Medulla oblongata (tissue), 1 donor: Measurements from ENCODE around the gene THRA.
"Not testable (repeated sequence)": the region's sequence is repeated elsewhere in the genome, so short reads cannot be mapped to it uniquely, and the experiment has no call there.

Experiments
- DNase-seq: peaks from one replicate; pipeline ENCODE4 v3.0.0-alpha.2; 2015; ENCODE audit errors: extremely low spot score

The THRA gene

DNA sequence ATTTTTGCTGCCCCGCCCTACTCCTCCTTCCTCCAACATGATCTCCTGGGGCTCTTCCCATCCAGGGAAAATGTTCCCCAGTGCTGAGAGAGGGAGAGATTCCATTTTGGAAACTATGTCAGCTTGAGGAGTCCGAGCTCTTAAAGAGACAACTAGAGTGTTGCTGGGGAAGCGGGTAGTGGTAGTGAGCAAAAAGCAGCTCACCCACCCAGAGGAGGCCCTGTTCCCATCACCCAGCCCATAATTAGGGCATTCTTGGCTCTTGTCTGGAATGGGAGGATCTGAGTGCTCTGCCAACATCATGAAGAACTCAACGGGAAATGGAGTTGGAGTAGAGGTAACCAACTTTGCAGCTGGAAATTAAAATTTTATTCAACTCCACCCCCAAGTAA lies 49.9 kb downstream of the THRA start:
- DNase-seq = no peak

- DNase-seq = peak; percentile 98
Observed at GRCh38 chr17:40113110-40113906, 50.5 kb downstream of the THRA start.

GRCh38 chr17:40113907-40114245 lies 51.1 kb downstream of the THRA start:
- DNase-seq = no peak

- no peak for DNase-seq
Observed at GRCh38 chr17:40115101-40115436, 52.3 kb downstream of the THRA start.

GRCh38 chr17:40121181-40122135 lies 58.7 kb downstream of the THRA start, which contains the start of gene MSL1:
TSS of gene MSL1 (plus strand) at chr17:40121971. CDS start at chr17:40122613, 642 bp downstream.
- DNase-seq = peak; percentile 85

DNA sequence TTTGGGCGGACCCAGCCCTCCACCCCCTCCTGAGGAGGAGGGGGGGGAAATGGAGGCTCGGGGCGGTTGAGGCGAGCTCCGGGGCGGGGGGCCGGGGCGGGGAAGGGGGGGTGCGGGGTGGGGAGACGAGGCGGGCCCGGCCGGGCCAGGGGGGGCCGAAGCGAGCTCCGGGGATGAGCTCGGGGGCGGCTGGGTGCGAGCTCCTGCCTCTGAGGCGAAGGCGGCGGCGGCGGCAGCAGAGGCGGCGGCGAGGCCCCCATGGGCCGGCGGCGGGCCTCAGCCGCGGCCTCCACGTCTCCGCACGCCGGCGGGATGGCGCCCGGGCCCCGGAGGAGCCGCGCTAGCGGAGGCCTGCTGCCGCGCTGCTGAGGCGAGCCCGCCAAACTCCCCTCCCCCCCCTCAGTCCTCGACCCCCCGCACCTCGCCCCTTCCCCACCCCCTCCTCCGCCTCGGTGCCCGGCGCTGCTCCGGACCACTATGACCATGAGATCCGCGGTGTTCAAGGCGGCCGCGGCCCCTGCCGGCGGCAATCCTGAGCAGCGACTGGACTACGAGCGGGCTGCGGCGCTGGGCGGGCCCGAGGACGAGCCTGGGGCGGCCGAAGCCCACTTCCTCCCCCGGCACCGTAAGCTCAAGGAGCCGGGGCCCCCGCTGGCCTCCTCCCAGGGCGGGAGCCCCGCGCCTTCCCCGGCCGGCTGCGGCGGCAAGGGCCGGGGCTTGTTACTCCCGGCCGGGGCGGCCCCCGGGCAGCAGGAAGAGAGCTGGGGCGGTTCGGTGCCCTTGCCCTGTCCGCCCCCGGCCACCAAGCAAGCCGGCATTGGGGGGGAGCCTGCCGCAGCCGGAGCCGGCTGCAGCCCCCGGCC lies 59.6 kb downstream of the THRA start:
- no peak for DNase-seq

- DNase-seq = no peak
Observed at GRCh38 chr17:40122999-40123810, 60.4 kb downstream of the THRA start.

DNA sequence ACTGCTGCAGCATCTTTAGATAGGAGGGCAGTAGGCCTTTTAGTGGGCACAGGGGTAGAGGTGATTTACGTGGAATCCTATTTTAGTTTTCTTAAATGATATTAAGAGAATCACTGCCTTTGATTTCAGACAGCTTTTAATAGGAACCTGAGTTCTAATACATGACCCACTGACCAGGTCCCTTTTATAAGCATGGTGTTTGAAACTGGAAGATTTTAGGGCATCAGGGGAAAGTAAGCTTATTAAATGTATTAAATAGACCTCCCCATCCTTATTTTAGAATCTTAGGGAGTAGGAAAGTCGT lies 61.0 kb downstream of the THRA start:
- no peak for DNase-seq

DNA sequence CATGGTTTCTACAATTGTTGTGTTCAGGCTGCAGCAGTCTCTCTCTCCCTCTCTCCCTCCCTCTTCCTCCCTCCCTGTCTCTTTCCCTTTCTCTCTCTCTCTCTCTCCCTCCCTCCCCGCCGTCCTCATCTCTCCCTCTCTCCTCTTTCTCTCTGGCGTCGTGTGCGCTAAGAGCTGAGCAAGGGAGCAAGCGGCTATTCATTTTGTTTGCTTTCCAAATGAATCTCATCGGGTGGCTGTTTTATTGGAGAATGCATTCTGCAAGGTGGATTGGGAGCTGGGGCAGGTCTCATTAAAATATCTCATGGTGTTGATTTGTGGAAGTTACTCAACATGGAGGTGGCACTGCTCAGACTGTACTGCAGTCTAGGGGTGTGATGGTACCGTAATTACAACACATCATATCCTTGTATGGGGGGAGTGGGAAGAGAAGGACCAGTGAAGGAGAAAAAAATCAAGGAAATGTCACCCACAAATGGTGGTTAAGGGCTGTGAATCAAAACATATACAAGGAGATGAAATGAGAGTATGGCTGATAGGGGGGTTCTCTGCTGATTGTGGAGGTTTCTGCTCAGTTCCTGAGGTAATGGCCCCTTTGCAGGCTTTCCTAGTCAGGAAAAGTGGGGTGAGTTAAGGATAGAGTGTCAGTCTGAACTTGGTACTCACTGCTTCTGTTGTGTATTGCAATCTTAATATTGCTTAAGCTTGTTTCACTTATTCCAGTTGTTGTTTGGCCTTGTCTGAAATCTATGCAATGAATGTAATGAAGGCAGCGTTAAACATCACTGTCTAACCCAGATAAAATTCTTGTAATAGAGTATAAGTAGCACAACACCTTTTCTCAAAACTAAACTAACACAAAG lies 61.7 kb downstream of the THRA start:
- no peak for DNase-seq

DNA sequence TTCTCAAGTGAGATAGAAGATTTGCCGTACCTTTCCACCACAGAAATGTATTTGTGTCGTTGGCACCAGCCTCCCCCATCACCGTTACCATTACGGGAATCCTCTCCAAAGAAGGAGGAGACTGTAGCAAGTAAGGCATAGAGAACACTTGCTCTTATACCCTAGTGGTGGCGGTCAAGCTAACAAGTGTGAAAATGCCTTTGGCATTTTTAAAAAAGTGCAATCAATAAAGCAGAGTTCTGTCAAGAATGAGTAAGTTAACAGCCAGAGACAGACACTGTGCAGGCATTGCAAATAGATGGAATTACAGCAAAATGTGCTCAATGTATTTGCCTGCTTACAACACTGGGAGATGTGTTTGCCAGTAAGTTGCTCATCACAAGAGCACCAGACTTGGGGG lies 66.7 kb downstream of the THRA start:
- no peak for DNase-seq

DNA sequence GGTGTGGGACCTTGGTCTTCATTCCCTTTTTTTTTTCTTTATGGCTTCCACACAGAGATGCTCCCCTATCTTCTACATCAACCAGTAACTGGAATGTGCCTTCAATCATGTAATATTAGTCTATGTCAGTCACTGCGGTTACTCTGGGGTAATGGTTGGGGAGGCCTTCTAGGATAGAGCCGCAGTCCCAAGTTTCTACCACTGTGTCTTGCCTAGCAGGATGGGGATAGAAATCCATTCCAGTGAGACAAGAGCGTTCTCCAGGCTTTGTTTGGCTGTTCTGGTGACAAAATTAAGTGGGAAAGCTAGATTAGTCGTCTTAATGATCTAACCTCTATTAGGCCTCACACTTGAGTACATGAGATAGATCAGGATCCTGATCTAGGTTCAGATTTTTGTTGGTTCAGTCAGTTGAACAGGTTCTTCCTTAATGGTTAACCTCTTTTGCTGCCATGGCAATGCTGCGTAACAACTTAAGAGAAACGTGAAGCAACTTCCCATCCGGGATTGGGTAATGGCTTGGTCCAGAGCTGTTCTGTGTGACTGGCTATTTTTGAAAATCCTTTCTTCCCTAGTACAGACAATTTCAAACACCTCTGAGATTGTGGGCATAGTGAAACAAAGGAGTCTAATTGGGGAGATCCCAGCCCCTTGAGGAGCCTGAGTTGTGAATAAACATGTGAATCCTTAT lies 67.7 kb downstream of the THRA start:
- DNase-seq = peak; percentile 76

GRCh38 chr17:40134184-40134583 lies 71.4 kb downstream of the THRA start:
- DNase-seq = no peak

DNA sequence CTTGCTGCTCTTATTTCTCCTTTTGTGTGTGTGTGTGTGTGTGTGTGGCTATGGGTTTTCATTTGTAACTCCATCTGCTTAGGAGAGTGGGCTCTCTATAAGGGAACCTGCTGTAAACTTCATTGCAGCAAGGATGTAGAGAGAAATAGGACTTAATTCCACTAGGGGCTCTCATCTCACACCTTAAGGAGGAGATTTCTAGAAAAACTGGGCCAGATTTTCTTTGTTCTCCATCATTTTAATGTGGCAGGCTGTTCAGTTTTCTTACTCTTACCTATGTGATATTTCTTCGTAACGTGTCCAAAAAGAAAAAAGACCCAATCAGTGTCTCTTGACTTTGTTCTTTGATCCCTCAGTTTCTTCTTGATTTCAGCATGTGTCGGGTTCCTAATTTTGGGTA lies 73.1 kb downstream of the THRA start:
- no peak for DNase-seq

DNA sequence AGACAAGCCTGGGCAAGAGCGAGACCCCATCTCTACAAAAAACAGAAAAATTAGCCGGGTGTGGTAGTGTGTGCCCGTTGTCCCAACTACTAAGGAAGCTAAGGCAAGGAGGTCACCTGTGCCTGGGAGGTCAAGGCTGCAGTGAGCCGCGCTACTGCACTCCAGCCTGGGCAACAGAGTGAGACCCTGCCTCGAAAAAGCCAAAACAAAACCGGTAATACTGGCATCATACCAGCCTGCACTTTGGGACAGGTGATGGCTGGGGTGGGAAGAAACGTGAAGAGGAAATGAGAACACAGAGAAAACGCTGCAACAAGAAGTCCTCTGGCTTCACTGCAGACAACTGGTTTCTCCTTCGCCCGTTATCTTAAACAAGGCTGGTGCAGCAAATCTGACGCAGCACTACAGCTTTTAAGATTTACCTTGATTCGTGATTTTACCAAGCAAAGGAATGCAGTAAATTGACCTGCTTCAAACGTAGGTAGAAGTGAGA lies 76.8 kb downstream of the THRA start:
- no peak for DNase-seq

DNA sequence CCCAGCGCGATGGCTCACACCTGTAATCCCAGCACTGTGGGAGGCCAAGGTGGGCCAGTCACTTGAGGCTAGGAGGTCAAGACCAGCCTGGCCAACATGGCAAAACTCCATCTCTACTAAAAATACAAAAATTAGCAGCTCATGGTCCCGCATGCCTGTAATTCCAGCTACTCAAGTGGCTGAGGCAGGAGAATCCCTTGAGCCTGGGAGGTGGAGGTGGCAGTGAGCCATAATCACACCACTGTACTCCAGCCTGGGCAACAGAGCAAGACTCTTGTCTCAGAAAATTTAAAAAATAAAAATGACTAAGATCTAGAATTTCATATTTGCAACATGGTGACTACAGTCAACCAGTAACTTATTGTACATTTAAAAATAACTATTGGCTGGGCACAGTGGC lies 80.4 kb downstream of the THRA start:
- DNase-seq = not testable (repeated sequence)
